HepG2 (cell line): ENCODE measurements around the gene SMYD2. TPM values are rescaled to one million over a fixed set of nuclear protein-coding genes. Genes with fewer than 3 reads are reported as not detected.

Experiments
- ATAC-seq: fragments of 200-7000 bp; cut with Tn5 transposase; 3 replicates; pipeline ENCODE4 v1.9.1; 2020; ENCODE audit warnings: mild to moderate bottlenecking, moderate library complexity
- BruUV-seq: library from RNA; stranded (reverse); fragments of 400-500 nt; replicated peaks from 2 replicates; lab custom pipeline; 2021; lab: Mats Ljungman, UMichigan
- CTCF ChIA-PET: fragments of 300-600 bp; formaldehyde crosslinking; extraction: SDS; loops from one replicate; lab custom pipeline; 2021; ENCODE audit warnings: low total read pairs, inconsistent platforms, low intra/inter-chr PET ratio; lab: Yijun Ruan, JAX
- POLR2A ChIA-PET: fragments of 350-600 bp; sonication (Branson Sonifier 250); formaldehyde crosslinking; loops from one replicate; lab custom pipeline; 2020; ENCODE audit warnings: antibody characterized with exemption, inconsistent platforms; lab: Yijun Ruan, JAX
- DNase-seq: peaks from one replicate; pipeline ENCODE4 v3.0.0-alpha.2; 2015; ENCODE audit warnings: low spot score
- FAIRE-seq: peaks from 3 replicates; lab custom pipeline; 2011; peaks lifted over from hg19 to GRCh38; lab: Jason Lieb, UNC
- H2AFZ ChIP-seq: one replicate; pipeline ENCODE4 v1.6.1; 2011; ENCODE audit warnings: low read length, inconsistent platforms
- H3K27ac ChIP-seq: fragments of 300-600 bp; 3 replicates; pipeline ENCODE4 v1.8.0; 2011; ENCODE audit warnings: mixed run types, mild to moderate bottlenecking, mixed read lengths, low read length, inconsistent platforms; ENCODE audit not compliant: insufficient read depth; ENCODE audit errors: extremely low read length
- H3K27me3 ChIP-seq, 2 experiments: fragments of 200-600 bp in 1 of 2; 2 replicates in 1 of 2; 3 replicates in 1 of 2; pipeline versions ENCODE4 v1.6.0 to v1.8.0; 2011; ENCODE audit warnings: low read length in 2 of 2, mild to moderate bottlenecking in 2 of 2, moderate library complexity in 2 of 2, inconsistent platforms in 1 of 2; ENCODE audit not compliant: insufficient read depth in 2 of 2, control insufficient read depth in 1 of 2
- H3K36me3 ChIP-seq, 2 experiments: fragments of 200-600 bp in 1 of 2; replicated peaks in 1 of 2; 2 replicates in 1 of 2; 3 replicates in 1 of 2; pipeline versions ENCODE4 v1.5.1 to v1.8.0; 2011; ENCODE audit warnings: low read length in 2 of 2, inconsistent platforms in 1 of 2; ENCODE audit not compliant: insufficient read depth in 2 of 2, control insufficient read depth in 1 of 2
- H3K4me1 ChIP-seq: 2 replicates; pipeline ENCODE4 v1.5.1; 2012; ENCODE audit warnings: low read length, inconsistent platforms; ENCODE audit not compliant: insufficient read depth
- H3K4me2 ChIP-seq: 2 replicates; pipeline ENCODE4 v1.6.0; 2011; ENCODE audit warnings: low read depth, low read length, inconsistent platforms
- H3K4me3 ChIP-seq, 3 experiments: fragments of 200-600 bp in 1 of 3; sonication (generic), shearing (Covaris generic) in 1 of 3; replicated peaks in 1 of 3; 2 replicates each; pipeline ENCODE4 v1.5.1; 2011 to 2016; ENCODE audit warnings: low read length in 3 of 3, inconsistent platforms in 2 of 3, low read depth in 2 of 3, mild to moderate bottlenecking in 2 of 3, control low read depth in 1 of 3, mixed read lengths in 1 of 3; ENCODE audit not compliant: insufficient read depth in 1 of 3
- H3K79me2 ChIP-seq: one replicate; pipeline ENCODE4 v1.6.1; 2011; ENCODE audit warnings: low read length, inconsistent platforms; ENCODE audit not compliant: insufficient read depth
- H3K9ac ChIP-seq: 2 replicates; pipeline ENCODE4 v1.6.0; 2011; ENCODE audit warnings: mild to moderate bottlenecking, low read depth, low read length, inconsistent platforms; ENCODE audit not compliant: insufficient read depth
- H3K9me3 ChIP-seq: 2 replicates; pipeline ENCODE4 v1.5.1; 2012; ENCODE audit warnings: mild to moderate bottlenecking, low read length
- H4K20me1 ChIP-seq: 2 replicates; pipeline ENCODE4 v1.6.0; 2011; ENCODE audit warnings: inconsistent platforms, mild to moderate bottlenecking, low read length, moderate library complexity; ENCODE audit not compliant: insufficient read depth
- AHR ChIP-seq: IDR thresholded peaks from 2 replicates; pipeline ENCODE4 v1.6.1; 2018; ENCODE audit warnings: missing genetic modification reagents, missing compliant biosample characterization
- EZH2 ChIP-seq: conservative IDR thresholded peaks from 2 replicates; pipeline ENCODE4 v1.6.1; 2012; ENCODE audit warnings: mild to moderate bottlenecking, low read depth, low read length, moderate library complexity
- FLYWCH1 ChIP-seq: sonication (generic); formaldehyde crosslinking; IDR thresholded peaks from 2 replicates; pipeline ENCODE4 v1.8.1; 2023; ENCODE audit warnings: mild to moderate bottlenecking, missing genetic modification reagents
- FOXM1 ChIP-seq: sonication (generic); formaldehyde crosslinking; IDR thresholded peaks from 2 replicates; pipeline ENCODE4 v1.5.0; 2020; ENCODE audit warnings: missing genetic modification reagents
- MIER3 ChIP-seq: IDR thresholded peaks from 2 replicates; pipeline ENCODE4 v1.6.1; 2016; ENCODE audit warnings: missing compliant biosample characterization, borderline replicate concordance
- MLLT10 ChIP-seq: sonication (generic); formaldehyde crosslinking; IDR thresholded peaks from 2 replicates; pipeline ENCODE4 v1.4.0; 2020; ENCODE audit warnings: missing genetic modification reagents
- NFKB2 ChIP-seq: sonication (generic); formaldehyde crosslinking; IDR thresholded peaks from 2 replicates; pipeline ENCODE4 v1.4.0; 2020; ENCODE audit warnings: missing genetic modification reagents, borderline replicate concordance
- SP2 ChIP-seq: sonication (generic); formaldehyde crosslinking; IDR thresholded peaks from 2 replicates; pipeline ENCODE4 v1.5.1; 2020; ENCODE audit warnings: mild to moderate bottlenecking, missing genetic modification reagents
- SRSF4 ChIP-seq: fragments of 200-400 bp; formaldehyde crosslinking; IDR thresholded peaks from one replicate; pipeline ENCODE4 v1.6.1; 2018; ENCODE audit warnings: mild to moderate bottlenecking, low read depth, low read length, moderate library complexity; ENCODE audit not compliant: poor library complexity, severe bottlenecking
- TARDBP ChIP-seq: sonication (generic); formaldehyde crosslinking; IDR thresholded peaks from 2 replicates; pipeline ENCODE4 v1.8.0; 2022; ENCODE audit warnings: mild to moderate bottlenecking, missing genetic modification reagents
- ZNF136 ChIP-seq: sonication (generic); formaldehyde crosslinking; IDR thresholded peaks from 2 replicates; pipeline ENCODE4 v1.8.1; 2022; ENCODE audit warnings: low read depth, mild to moderate bottlenecking, moderate library complexity, missing genetic modification reagents
- ZNF816 ChIP-seq: sonication (generic); formaldehyde crosslinking; IDR thresholded peaks from 2 replicates; pipeline ENCODE4 v1.8.0; 2022; ENCODE audit warnings: missing genetic modification reagents, mild to moderate bottlenecking, borderline replicate concordance
- ZSCAN9 ChIP-seq: IDR thresholded peaks from 2 replicates; pipeline ENCODE4 v1.6.1; 2016; ENCODE audit warnings: borderline replicate concordance
- WGBS: methylation state at CpG from one replicate; pipeline ENCODE4 v1.1.6; 2017; ENCODE audit warnings: low lambda C conversion rate; 5-methylcytosine and 5-hydroxymethylcytosine counted together
- in situ Hi-C: cut with HindIII; loops from 2 replicates; pipeline ENCODE4 v1.10.0; 2017; ENCODE audit warnings: low pct_unique_long_range_greater_than_20kb; ENCODE audit not compliant: extremely low pct_ligation_motif_present
- intact Hi-C: fragments of 100-400 bp; cut with micrococcal nuclease; formaldehyde crosslinking; loops from one replicate; pipeline ENCODE4 v1.10.0; 2022; ENCODE audit not compliant: unreplicated experiment
- polyA plus RNA-seq, 8 experiments: library from polyadenylated mRNA; depleted of rRNA in 3 of 8; stranded (reverse) in 7 of 8; unstranded in 1 of 8; fragments of >200 nt; fragmentation: Illumina TruSeq in 4 of 8; extraction: Trizol in 4 of 8; gene quantifications; 2 replicates each; pipeline versions ENCODE4 v1.2.1 to v1.2.3, GENCODE V29; 2011 to 2016; ENCODE audit warnings: low read depth in 4 of 8, missing spikeins in 1 of 8, mixed read lengths in 1 of 8; ENCODE audit not compliant: insufficient read depth in 1 of 8
- total RNA-seq, 5 experiments: library from RNA; depleted of rRNA; stranded (reverse); fragments of >200 nt; fragmentation: Illumina TruSeq; extraction: Trizol; gene quantifications; 2 replicates each; pipeline ENCODE4 v1.2.3, GENCODE V29; 2016; ENCODE audit warnings: low read depth in 1 of 5
- TF ChIP-seq, protein P1 (sequence below): sonication (generic); formaldehyde crosslinking; IDR thresholded peaks from 2 replicates; pipeline ENCODE4 v1.8.0; 2022; ENCODE audit warnings: mild to moderate bottlenecking, missing genetic modification reagents
- TF ChIP-seq, protein P2 (sequence below): sonication (generic); formaldehyde crosslinking; IDR thresholded peaks from 2 replicates; pipeline ENCODE4 v1.5.1; 2020; ENCODE audit warnings: mild to moderate bottlenecking, moderate library complexity, missing genetic modification reagents
- TF ChIP-seq, protein P3 (sequence below): sonication (generic); formaldehyde crosslinking; IDR thresholded peaks from 2 replicates; pipeline ENCODE4 v1.5.1; 2020; ENCODE audit warnings: missing genetic modification reagents, mild to moderate bottlenecking, borderline replicate concordance

The SMYD2 gene
- total and polyA plus RNA-seq, 2 of the 13 experiments (the other 11 are each of a cell fraction or from before 2014, with no cell fraction given), result 72.7 to 139 TPM

DNA sequence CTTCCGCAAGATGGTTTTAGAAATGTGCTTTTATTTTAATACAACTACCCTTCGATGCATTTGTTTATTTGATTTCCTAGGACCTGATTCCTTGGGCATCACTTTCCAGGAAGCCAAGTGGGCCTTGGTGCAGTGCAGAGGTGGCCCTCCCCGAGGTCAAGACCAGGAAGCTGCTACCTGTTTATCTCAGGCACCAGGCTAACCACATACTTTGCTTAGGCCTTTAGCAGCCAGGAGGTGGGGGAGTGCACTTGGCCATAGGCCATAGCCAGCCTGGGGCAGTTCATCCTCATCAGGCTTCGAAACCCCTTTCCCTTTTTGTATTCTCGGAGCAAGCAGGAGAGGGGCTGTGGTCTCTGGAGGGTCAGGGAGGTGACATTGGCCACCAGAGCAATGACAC is 45.4 kb downstream of the SMYD2 start (continued):
- TF ChIP-seq, protein P1, sequence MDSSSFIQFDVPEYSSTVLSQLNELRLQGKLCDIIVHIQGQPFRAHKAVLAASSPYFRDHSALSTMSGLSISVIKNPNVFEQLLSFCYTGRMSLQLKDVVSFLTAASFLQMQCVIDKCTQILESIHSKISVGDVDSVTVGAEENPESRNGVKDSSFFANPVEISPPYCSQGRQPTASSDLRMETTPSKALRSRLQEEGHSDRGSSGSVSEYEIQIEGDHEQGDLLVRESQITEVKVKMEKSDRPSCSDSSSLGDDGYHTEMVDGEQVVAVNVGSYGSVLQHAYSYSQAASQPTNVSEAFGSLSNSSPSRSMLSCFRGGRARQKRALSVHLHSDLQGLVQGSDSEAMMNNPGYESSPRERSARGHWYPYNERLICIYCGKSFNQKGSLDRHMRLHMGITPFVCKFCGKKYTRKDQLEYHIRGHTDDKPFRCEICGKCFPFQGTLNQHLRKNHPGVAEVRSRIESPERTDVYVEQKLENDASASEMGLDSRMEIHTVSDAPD (CRISPR knock-in tag), result no peak
- no peak for TF ChIP-seq EZH2

DNA sequence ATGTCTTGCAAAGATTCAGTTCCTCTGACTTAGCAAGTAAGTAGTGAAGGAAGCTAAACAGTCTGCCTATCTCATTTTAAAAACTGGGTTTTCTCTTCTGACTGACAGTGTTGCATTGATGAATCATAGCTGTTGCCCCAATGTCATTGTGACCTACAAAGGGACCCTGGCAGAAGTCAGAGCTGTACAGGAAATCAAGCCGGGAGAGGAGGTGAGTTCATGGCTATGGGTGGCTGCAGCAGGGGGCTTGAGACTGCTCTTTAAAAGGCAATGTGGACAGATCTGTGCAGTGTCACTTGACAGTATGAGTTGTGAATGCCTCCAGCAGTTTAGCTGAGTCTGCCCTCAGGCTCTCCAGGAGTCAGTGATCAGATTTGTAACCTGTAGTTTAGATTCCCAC is 46.6 kb downstream of the SMYD2 start:
- Histone ChIP-seq H3K27ac (no peak overlapping the region), H3K79me2 (no peaks in the 10 kb centered on the region), H2AFZ (no peak overlapping the region), H3K9ac (no peak overlapping the region), H3K4me2 (no peak overlapping the region), H3K4me1 (no peaks in the 10 kb centered on the region), H3K4me3 (no peak overlapping the region), H3K36me3 (peaks cover 11 to 77% of the 10 kb centered on the region in 2 experiments), H4K20me1 (peaks cover 3% of the 10 kb centered on the region; the same call in 1 of the 2 replicates), H3K9me3 (no peaks in the 10 kb centered on the region), H3K27me3 (no peaks in the 10 kb centered on the region)
- DNase-seq (no peak), FAIRE-seq (no peak), ATAC-seq (no peak)
- 89% methylated on average over 1 of the region's 1 CpG for WGBS
- ChIA-PET POLR2A (interaction anchor here (1.5 kb wide), 1 partner anchor 43 kb away, joined by 4 read pairs; no protein-coding TSS in a partner anchor), CTCF (interaction anchor here (2.4 to 8.2 kb wide), 2 partner anchors 66 to 114 kb away, joined by 17 to 82 read pairs; no protein-coding TSS in a partner anchor)
- intact Hi-C loops, result loop anchor here (10.0 kb wide), 1 partner anchor 1203 kb away; no protein-coding TSS in a partner anchor
- BruUV-seq, result no TSS peak
- in situ Hi-C loops, result no loop called here
- TF ChIP-seq, protein P2, sequence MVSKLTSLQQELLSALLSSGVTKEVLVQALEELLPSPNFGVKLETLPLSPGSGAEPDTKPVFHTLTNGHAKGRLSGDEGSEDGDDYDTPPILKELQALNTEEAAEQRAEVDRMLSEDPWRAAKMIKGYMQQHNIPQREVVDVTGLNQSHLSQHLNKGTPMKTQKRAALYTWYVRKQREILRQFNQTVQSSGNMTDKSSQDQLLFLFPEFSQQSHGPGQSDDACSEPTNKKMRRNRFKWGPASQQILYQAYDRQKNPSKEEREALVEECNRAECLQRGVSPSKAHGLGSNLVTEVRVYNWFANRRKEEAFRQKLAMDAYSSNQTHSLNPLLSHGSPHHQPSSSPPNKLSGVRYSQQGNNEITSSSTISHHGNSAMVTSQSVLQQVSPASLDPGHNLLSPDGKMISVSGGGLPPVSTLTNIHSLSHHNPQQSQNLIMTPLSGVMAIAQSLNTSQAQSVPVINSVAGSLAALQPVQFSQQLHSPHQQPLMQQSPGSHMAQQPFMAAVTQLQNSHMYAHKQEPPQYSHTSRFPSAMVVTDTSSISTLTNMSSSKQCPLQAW (CRISPR knock-in tag), result no peak
- TF ChIP-seq SP2 (CRISPR knock-in tag) (no peak), TARDBP (CRISPR knock-in tag) (no peak), MIER3 (CRISPR knock-in tag) (no peak), FLYWCH1 (no peak), MLLT10 (CRISPR knock-in tag) (no peak), ZNF136 (CRISPR knock-in tag) (no peak), NFKB2 (CRISPR knock-in tag) (no peak), ZSCAN9 (CRISPR knock-in tag) (no peak), FOXM1 (CRISPR knock-in tag) (no peak), AHR (CRISPR knock-in tag) (no peak), ZNF816 (no peak), SRSF4 (no peak)
- TF ChIP-seq, protein P3, sequence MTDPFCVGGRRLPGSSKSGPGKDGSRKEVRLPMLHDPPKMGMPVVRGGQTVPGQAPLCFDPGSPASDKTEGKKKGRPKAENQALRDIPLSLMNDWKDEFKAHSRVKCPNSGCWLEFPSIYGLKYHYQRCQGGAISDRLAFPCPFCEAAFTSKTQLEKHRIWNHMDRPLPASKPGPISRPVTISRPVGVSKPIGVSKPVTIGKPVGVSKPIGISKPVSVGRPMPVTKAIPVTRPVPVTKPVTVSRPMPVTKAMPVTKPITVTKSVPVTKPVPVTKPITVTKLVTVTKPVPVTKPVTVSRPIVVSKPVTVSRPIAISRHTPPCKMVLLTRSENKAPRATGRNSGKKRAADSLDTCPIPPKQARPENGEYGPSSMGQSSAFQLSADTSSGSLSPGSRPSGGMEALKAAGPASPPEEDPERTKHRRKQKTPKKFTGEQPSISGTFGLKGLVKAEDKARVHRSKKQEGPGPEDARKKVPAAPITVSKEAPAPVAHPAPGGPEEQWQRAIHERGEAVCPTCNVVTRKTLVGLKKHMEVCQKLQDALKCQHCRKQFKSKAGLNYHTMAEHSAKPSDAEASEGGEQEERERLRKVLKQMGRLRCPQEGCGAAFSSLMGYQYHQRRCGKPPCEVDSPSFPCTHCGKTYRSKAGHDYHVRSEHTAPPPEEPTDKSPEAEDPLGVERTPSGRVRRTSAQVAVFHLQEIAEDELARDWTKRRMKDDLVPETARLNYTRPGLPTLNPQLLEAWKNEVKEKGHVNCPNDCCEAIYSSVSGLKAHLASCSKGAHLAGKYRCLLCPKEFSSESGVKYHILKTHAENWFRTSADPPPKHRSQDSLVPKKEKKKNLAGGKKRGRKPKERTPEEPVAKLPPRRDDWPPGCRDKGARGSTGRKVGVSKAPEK (CRISPR knock-in tag), result no peak
